NCI-H146 (cell line): Measurements from ENCODE around the gene SNAPC2.
"Not testable (repeated sequence)": the region's sequence is repeated elsewhere in the genome, so short reads cannot be mapped to it uniquely, and the experiment has no call there.

Experiments used
- DNase-seq: peaks from one replicate; lab custom pipeline; 2025; lab: John Stamatoyannopoulos, UW

SNAPC2 gene

DNA sequence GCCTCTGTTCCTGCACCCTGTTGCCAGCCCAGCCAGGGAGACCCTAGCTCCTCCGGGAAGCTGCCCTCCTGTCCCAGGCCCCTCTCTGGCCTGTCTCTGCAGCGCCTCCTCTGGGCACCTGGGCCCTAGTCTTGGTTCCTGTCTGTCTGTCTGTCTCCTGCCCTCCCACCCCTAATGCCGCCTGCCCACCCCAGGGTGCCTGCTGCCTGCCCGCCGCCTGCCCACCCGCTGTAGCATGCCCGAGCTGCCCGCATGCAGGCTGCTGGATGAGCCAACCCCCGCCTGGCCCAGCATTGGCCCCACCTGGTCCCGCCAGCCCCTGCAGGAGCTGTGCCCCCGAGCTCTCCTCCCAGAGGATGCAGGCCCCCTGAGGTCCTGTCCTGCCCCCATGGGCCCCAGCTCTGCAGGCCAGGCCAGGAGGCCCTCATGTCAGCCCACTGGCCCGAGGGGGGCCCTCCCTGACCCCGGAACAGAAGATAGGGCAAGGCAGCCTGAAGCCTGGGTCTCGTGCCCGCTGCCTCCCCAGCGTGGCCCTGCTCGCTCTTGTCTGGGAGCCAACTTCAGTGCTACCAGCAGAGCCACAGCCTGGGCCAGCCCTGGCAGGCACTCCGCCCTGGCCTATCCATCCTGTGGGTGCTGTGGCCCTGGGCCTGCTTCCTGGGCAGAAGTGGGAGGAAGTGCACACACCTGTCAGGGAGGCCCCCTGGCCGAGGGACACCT, 11.2 kb upstream of the SNAPC2 start:
- no peak for DNase-seq

DNA sequence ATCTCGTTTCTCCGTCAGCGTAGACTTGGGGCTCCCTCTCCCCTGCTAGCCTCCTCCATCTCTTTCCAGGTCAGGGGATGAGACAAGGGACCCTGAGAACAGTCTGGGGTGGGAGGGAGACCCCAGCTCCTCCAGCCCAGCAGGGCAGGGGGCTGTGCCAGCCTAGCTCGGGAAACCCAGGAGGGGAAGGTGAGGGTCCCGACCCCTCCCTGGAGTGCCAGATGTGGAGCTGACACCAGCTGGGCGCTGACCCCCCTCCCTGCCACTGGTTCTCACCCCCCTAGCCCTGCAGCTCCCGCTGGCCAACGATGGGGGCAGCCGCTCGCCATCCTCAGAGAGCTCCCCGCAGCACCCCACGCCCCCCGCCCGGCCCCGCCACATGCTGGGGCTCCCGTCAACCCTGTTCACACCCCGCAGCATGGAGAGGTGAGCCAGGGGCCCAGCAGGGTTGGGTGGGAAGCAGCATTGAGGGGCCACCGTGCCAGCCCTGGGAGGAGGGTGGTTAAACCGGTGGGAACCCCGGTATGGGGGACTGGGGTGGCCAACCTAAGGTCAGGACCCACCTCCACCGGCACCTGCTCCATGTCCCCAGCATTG, 10.6 kb upstream of the SNAPC2 start:
- no peak for DNase-seq

DNA sequence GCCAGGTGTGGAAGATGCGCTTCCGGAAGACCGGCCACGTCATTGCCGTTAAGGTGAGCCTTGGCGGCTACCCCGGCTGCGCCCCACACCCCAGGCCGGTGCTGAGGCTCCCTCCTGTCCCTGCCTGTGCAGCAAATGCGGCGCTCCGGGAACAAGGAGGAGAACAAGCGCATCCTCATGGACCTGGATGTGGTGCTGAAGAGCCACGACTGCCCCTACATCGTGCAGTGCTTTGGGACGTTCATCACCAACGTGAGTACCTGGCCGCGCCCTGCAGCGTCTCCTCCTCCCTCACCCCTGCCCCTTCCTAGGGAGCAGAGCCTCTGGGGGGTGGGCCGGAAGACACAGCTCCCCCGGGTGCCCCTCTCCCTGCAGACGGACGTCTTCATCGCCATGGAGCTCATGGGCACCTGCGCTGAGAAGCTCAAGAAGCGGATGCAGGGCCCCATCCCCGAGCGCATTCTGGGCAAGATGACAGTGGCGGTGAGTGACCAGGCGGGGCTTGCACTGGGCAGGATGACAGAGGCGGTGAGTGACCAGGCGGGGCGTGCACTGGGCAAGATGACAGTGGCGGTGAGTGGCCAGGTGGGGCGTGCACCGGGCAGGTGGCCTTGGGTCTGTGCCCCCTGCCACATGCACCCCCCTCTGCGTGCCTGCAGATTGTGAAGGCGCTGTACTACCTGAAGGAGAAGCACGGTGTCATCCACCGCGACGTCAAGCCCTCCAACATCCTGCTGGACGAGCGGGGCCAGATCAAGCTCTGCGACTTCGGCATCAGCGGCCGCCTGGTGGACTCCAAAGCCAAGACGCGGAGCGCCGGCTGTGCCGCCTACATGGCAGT, 9.6 kb upstream of the SNAPC2 start:
- no peak for DNase-seq

DNA sequence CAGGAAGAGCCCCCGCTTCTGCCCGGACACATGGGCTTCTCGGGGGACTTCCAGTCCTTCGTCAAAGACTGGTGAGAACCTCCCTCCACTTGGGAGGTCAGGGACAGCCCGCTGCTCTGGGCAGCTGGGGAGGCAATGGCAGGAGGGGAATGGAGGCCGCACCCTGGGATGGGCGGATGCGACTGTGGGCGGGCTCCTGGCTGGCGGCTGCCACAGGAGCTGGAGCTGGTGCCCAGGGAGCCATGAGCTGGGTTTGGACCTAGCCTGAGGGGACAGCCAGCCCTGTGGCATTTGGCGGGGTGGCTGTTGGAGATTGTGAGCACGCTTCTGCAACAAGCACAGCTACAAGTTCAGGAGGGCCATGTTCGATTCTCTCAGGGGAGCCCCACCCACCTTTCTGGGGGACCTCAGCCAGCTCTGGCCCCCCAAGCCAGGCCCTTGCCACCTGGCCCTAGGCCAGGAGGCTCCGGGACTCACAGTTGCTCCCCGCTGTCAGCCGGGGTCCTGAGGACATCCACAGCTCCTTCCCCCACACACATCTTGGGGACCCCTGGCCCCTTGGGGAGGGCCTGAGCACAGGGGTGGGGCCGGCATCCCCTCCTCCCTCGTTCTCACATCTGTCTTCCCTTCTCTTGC, 8.5 kb upstream of the SNAPC2 start:
- no peak for DNase-seq

DNA sequence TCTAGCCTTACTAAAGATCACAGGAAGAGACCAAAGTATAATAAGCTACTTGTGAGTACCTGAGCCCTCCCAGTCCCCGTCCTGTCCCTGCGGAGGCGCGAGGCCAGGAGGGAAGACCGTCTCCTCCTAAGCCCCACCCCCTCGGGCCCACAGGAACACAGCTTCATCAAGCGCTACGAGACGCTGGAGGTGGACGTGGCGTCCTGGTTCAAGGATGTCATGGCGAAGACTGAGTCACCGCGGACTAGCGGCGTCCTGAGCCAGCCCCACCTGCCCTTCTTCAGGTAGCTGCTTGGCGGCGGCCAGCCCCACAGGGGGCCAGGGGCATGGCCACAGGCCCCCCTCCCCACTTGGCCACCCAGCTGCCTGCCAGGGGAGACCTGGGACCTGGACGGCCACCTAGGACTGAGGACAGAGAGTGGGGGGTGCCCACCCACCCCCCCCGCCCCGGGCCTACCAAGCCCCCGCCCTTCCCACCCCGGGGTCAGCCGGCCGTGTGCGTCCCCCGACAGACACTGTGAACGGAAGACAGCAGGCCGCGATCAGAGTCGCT, 7.9 kb upstream of the SNAPC2 start:
- DNase-seq = no peak

DNA sequence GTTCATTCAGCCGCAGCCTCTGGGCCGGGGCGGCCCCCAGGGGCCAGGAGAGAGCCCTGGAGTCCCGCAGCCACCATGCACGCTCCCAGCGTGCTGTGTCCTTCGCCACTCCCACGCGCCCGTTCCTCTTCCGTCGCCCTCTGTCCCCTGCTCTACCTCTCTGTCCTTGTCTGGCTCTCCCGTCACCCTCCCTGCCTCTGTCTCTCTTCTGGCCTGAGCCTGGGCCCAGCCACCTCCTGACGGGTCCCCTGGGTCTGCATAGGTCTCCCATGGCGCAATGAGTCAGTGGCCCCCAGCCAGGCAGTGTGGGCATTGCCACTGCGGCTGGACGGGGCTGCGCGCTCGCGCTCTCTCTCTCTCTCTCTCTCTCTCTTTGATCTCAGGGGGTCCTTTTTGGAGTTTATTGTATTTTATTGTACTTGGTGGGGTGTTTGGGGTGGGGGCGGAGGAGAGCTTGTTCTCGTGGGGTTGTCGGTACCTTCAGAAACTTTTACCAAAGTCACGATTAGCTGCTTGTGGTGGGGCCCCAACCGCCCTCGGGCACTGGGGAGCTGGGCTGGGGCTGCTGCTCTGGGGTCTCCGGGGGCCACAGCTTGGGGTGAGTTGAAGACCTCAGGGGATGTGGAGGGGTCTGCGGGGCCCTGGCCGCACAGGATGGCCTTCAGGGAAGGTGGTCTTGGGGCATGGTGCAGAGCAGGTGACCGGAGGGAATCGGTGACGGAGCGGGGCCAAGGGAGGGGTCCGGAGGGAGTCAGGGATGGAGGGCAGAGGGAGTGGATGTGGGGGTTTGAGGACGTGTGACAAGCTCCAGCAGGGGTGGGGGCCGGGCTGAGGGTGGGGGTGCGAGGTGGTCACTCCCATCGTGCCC, 7.2 kb upstream of the SNAPC2 start:
- DNase-seq = no peak

DNA sequence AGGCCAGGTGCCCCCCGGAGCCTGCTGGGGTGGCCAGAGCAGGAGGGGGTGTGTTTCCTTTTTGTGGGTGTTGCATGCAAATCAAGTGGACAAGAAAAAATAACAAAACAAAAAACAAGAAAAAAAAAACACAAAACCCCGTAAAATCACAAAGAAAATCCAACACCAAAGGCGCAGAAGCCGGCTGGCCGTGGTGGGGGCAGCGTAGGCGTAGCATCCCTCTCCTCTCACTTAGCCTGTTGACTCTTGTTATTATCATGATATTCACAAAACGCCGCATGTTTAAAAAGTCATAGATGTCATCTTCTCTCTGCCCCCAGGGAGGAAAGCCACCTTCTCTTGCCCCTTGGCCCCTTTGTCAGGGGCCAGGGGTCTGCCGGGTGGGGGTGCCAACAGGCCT, 6.5 kb upstream of the SNAPC2 start:
- DNase-seq = no peak

DNA sequence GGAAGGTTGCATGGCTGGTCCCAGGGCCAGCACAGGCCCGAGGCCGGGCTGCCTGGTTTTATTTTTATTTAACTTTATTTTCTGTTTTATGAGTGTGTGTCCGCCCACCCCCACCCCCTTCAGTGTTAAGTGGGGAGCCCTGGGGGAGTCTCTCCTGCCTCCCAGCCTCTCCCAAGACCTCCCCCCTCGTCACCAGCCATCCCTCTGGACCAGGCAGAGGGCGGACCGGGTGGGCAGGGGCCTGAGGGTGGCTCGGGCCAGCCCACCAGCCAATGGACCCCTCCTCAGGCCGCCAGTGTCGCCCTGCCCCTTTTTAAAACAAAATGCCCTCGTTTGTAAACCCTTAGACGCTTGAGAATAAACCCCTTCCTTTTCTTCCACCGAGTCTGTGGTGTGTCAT, 6.0 kb upstream of the SNAPC2 start:
- DNase-seq = no peak

DNA sequence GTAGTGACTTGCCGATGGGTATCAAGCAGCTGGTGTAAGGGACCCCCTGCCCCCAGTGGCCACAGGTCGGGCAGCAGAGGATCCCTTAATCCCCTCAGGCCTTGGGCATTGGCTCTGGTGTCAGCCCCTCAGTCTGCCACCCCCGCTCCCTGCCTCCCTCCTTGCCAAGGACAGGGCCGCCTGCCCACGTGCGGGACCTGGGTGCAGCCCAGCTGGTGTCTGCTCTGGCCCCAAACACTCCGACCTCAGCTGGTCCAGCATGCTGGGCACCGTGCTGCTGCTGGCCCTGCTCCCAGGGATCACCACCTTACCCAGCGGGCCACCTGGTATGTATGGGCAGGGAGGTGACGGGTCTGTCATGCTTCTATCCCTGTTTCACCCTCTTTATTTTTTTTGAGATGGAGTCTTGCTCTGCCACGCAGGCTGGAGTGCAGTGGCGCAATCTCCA, 5.5 kb upstream of the SNAPC2 start, which contains the start of gene TGFBR3L:
Gene TGFBR3L, plus strand, starts transcription at position 233 of the 448 bp plus-strand sequence.
- no peak for DNase-seq

DNA sequence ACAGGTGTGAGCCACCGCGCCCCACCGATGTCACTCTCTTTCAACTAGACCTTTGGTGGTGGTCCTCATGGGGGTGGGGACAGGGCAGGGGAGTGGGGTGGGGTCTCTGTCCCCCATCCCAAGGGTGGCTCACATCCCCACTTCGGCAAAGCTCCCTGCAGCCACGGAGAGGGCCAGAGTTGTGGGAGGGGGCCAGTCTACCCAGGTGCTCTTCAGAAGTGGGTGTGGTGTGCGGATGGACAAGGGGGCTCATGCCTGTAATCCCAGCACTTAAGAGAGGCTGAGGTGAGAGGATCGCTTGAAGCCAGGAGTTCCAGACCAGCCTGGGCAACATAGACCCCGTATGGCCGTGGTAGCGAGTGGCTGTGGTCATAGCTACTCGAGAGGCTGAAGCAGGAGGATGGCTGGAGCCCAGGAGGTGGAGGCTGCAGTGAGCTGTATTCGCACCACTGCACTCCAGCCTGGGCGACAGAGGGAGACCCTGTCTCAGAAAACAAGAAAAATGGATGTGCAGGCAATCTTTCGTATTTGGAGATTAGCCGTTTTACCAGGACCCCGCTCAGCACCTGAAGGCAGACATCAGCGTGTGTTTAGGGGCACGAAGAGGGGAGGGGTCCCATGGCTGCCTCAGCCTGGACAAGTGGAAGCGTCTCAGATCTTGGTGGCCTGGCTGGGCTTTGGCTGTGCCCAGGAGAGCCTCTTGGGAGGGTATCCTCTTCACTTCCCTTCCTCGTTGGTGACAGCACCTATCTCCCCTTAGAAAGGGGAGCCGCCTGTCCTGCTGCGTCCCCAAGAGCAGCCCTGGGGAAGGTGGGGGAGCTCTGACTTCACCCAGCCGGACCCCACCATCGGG, 4.7 kb upstream of the SNAPC2 start:
- DNase-seq = no peak

DNA sequence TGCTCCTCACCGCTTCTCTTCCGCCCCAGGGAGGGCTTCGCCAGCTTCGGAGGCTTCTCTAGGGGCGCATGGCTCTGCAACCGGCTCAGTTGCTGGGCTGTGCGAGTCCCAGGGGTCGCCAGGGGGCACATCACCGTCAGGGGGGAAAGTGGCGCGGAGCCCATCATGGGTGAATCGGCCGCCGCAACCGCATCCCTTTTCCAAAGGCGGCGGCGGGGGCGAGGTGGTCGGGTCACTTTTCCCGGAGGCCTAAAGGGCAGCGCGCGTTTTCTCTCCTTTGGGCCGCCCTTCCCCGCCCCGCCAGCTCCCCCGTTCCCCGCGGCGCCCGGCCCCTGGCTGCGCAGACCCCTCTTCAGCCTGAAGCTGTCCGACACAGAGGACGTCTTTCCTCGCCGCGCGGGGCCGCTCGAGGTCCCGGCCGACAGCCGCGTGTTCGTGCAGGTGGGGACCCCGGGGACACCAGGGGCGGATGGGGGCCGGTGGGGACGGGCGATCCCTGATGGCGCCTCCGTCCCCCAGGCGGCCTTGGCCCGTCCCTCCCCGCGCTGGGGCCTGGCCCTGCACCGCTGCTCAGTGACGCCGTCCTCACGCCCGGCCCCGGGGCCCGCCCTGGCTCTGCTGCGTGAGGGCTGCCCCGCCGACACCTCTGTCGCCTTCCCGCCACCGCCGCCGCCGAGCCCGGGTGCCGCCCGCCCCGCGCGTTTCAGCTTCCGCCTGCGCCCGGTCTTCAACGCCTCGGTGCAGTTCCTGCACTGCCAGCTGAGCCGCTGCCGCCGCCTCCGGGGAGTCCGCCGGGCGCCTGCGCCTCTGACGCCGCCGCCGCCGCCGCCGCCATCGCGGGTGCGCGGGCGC, 3.8 kb upstream of the SNAPC2 start:
- peak; percentile 40 for DNase-seq

DNA sequence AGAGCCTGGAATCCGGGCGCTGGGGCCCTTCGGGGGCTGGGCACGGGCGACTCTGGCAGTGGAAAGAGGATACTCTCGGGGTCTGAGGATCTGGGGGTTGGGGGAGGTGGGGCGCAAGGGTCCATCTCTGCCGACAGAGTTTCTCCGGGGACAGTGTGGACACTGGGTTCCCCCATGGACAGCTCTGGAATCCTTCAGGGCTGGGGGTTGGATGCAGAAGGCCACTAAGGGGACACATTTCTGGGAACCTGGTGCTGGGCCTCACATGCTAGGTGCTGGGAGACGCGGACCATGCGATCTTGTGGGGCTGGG, 3.2 kb upstream of the SNAPC2 start:
- DNase-seq = no peak

DNA sequence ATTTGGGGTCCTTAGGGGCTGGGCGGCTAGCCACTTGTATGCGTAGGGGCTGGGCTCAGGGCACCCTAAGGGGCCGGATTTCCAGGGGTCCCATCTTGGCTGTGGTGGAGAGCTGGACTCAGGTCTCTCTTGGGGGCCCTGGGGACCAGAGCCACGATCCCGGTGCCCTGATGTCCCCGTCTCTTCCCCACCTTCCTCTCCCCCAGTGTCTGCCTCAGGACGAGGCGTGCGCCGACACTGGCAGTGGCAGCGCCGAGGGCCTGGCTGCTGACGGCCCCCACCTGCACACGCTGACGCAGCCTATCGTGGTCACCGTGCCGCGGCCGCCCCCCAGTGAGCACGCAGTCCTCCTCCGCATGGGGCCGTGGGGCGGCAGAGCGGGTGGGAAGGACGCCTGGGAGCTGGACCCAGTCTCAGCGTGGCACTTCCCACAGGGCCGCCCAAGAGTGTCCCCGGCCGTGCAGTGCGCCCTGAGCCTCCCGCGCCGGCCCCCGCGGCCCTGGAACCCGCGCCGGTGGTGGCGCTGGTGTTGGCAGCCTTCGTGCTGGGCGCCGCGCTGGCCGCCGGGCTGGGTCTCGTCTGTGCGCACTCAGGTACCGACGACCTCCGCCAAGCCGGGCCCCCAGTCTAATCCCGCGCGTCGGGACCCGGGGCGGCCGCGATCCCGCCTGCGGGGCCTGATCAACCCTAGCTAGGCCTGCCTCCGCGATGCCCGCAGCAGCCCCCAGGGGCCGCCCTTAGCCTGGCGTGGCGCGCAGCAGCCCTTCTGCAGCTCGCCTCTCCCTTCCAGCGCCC, 2.7 kb upstream of the SNAPC2 start:
- peak; percentile 55 for DNase-seq

DNA sequence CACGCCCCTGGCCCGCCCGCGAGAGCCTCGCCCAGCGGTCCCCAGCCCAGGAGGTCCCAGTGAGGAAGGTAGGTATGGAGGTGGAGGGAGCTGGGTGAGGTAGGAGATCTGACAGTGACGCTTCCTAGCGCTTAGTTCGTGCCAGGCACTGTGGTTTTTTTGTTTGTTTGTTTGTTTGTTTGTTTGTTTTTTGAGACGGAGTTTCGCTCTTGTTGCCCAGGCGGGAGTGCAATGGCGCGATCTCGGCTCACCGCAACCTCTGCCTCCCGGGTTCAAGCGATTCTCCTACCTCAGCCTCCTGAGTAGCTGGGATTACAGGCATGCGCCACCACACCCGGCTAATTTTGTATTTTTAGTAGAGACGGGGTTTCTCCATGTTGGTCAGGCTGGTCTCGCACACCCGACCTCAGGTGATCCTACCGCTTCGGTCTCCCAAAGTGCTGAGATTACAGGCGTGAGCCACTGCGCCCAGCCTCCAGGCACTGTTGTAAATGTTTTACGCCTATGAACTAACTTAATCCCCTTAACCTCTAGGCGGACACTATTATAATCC, 2.0 kb upstream of the SNAPC2 start:
- DNase-seq = not testable (repeated sequence)

DNA sequence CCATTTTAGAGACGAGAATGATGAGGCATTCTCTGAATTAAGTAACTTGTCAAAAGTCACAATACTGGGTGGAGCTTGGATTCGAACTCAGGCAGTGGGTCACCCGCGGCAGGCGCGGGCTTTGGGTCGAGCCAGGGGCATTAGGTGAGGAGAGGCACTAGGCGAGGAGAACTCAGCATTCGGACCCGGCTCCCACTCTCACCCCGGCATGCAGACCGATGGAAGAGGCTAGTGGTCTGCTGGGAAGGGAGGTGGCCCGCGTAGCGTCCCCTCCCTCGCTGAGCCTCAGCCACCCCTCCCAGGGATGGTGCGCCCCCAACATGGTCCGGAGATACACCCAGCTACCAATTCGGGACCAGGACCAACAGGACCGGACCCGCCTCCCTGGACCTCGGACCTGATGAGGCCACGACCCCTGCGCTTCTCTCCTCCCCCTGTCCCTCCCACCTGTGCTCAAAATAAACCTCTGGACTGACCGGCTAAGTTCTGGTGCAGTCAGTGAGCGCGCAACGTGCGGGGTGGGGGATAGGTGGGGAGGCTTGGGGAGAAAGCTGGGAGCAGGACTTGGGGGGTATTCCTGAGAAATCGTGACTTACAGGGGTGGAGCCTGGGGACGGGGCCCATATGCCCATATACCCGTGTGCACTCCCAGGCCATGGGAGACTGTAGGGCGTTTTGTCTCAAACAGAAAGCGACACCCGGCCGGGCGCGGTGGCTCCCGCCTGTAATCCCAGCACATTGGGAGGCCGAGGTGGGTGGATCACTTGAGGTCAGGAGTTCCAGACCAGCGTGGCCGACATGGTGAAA, 1.3 kb upstream of the SNAPC2 start:
- DNase-seq = no peak

DNA sequence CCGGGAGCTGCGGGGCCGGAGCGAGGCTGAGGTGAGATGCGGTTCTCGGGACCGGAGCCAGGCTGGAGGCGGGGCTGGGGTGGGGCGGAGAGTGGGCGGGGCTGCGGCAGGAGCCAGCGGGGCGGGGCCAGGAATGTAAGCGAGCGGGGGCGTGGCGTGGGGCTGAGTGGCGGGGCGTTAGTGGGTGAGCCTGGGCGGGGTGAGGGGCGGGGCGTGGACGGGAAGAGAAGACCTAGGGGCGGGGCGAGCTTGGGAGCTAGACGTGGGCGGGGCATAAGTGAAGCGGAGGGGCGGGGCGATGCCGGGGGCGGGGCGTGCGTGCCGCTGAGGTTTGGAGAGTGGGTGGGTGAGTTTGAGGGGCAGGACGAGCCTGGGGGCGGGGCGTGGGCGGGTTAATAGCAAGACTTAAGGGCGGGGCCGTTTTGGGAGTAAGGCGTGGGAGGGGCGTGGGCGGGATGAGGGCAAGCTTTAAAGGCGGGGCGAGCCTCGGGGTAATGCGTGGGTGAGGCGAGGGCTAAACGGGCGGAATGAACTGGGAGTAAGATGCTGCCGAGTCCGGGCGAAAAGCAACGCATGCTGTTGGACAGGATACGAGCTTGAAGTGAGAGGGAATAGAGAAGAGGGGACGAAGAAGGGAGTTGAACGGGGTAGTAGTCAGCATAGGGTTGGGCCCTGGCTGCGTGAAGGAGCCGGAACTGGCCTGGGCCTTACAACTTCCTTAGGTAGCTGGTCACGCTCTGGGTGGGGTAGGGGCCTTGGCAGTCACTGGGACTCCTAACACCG, 572 bp downstream of the SNAPC2 start:
- DNase-seq = peak; percentile 98
